LNCaP clone FGC (cell line): ENCODE measurements around the gene CARD10.

Experiments used
- DNase-seq: peaks from one replicate; pipeline ENCODE4 v3.0.0-alpha.2; 2011; ENCODE audit warnings: low read depth
- H3K4me3 ChIP-seq: 2 replicates; pipeline ENCODE4 v1.5.1; 2011; ENCODE audit warnings: mild to moderate bottlenecking, low read depth, low read length, control low read depth
- TF ChIP-seq, protein P1 (sequence below): IDR thresholded peaks from 2 replicates; pipeline ENCODE4 v1.5.1; 2012; ENCODE audit warnings: mild to moderate bottlenecking; ENCODE audit not compliant: control insufficient read depth, insufficient read depth; ENCODE audit errors: extremely low read depth

Gene CARD10

DNA sequence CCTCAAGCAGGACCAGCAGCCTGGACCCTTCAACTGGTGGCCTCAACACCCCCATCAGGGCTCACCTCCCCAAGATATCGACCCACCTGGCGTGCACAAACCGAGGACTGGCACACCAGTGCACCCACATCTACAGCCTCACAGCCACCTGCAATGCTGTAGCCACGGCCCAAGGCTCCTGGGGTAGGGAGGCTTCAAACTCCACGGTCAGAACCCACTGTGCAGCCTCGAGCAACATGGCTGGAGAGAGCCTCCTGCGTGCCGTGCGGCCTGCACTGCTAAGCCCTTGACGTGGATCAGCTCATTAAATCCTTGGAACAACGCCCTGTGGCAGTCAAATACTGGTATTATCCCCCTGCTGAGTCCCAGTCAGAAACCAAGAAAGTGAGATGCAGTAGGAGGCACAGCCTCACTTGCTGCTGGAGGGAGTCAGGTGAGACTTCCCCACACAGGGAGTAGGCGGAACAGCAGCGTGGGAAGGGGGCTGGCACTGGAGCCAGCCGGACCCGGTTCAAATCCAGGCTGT lies 4.6 kb downstream of the CARD10 start:
- DNase-seq = no peak
- no peak overlapping the region for H3K4me3 ChIP-seq
- TF ChIP-seq, protein P1, sequence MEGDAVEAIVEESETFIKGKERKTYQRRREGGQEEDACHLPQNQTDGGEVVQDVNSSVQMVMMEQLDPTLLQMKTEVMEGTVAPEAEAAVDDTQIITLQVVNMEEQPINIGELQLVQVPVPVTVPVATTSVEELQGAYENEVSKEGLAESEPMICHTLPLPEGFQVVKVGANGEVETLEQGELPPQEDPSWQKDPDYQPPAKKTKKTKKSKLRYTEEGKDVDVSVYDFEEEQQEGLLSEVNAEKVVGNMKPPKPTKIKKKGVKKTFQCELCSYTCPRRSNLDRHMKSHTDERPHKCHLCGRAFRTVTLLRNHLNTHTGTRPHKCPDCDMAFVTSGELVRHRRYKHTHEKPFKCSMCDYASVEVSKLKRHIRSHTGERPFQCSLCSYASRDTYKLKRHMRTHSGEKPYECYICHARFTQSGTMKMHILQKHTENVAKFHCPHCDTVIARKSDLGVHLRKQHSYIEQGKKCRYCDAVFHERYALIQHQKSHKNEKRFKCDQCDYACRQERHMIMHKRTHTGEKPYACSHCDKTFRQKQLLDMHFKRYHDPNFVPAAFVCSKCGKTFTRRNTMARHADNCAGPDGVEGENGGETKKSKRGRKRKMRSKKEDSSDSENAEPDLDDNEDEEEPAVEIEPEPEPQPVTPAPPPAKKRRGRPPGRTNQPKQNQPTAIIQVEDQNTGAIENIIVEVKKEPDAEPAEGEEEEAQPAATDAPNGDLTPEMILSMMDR = no peak

DNA sequence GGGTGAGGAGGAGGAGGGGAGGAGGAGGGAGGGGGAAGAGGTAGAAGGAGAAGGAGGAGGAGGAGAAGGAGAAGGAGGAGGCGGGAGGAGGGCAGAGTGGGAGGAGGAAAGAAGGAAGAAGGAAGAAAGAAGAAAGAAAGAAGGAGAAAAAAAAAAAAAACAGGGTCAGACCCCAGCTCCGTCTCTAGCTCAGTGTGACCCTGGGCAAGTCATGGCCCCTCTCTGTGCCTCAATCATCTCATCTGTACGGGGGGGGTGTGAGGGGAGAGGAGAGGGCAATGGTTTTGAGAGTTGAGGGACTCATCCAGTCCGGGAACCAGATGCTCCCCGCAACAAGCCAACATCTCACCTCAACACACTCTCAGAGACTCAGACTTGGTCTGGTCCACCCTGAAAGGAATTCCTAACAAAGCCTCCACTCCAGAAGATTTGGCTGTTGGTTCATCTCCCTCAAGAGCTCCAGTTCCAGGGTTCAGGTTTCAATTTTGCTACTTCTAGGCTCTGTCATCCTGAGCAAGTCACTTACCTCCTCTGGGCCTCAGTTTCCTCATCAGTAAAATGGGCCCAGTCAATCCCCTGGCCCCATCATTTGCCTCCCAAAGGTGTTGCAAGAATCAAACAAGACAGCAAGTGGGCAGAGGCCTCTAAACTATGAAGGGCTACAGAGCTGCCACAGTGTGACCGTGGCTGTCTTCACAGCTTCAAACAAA lies 7.7 kb downstream of the CARD10 start:
- H3K4me3 ChIP-seq = no peak overlapping the region
- TF ChIP-seq, protein P1 = no peak
- DNase-seq = no peak

DNA sequence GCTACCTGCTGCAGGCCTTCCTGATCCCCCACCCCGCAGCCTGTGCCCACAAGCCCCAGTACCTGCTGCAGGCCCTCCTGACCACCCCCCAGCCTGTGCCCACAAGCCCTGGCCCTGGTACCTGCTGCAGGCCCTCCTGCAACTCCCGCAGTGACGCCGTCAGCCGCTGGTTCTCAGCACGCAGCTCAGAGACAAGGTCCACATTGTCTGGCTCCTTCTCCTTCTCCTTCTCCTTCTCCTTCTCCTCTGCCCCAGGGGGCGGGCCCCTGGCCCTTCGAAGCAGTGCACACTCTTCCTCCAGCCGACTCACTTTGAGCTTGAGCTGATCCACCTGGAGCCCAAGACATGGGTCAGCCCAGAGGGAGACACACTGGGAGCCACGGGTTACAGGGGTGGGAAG lies 9.1 kb downstream of the CARD10 start:
- DNase-seq = no peak
- no peak overlapping the region for H3K4me3 ChIP-seq
- TF ChIP-seq, protein P1 = no peak

DNA sequence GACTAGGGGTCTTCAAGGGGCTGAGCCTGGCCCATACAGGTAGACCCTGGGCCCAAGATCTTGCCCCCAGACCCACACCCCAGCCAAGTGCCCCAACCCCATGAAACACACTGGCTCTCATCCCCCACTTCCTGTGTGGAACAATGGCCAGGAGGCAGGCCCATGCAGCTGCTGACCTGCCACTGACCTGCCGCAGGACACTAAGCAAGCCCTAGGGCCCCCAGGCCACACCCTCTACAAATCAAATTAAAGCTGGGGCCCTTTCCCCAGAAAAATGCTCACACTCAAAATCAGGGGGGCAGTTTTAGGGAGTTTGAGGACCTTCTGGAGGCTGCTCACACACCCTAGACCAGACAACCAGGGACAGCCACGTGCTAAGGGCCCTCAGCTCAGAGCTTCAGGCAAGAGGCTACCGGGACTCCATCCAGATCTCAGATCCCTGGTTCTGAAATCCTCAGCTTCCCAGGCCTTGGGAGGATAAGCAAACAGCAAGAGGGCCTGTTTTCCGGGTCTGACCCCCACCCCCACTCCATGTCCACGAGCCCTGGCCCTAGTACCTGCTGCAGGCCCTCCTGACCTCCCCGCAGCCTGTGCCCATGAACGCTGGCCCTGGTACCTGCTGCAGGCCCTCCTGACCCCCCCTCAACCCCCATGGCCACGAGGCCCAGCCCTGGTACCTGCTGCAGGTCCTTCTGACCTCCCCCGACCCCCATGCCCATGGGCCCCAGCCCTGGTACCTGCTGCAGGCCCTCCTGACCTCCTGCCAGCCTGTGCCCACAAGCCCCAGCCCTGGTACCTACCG lies 10.0 kb downstream of the CARD10 start:
- DNase-seq = no peak
- H3K4me3 ChIP-seq = no peak overlapping the region
- TF ChIP-seq, protein P1 = no peak

DNA sequence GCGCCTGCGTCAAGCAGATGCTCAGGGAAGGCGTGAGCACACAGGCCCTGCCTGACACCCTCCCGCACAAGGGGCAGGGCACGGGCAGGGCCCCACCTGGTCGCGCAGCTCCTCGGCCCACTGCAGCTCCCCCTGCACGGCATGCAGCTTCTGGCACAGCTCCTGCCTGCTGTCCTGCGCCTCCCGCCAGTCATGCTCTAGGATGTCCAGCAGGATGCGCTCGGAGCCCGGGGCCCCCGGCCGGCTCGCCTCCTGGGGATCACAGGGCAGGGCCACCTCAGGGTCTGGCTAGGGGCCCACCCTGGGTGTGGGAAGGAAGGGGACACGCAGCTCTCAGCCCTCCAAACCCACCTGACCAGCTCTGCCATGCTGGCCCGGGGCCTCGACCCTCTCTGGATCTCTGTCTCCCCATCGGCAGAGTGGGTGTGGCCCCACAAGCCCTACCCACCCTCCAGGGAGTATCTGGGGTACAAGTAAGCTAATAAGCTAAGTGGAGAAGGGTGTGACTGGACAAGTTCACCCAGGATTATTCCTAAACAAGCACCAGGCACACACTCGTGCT lies 10.7 kb downstream of the CARD10 start:
- H3K4me3 ChIP-seq = no peak overlapping the region
- no peak for DNase-seq
- TF ChIP-seq, protein P1 = no peak

DNA sequence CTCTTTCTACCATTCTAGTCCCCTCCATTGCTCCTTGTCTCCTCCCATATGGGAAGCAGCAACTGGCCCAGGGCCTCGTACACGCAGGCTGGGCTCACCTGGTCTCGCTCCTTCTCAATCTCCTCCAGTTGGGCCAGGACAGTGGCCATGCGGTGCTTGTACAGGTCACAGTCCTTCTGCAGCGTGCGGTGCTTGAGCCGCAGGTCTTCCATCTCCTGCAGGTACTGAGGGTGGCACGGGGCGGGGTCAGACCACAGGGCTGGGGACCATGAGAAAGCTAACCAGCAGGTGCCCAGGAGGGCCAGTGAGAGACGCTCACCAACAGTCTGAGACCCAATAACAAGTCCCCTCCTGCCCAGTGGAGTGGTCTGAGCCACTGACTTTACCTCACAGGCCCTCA lies 11.5 kb downstream of the CARD10 start:
- TF ChIP-seq, protein P1 = no peak

More for the DNA sequence above, 11.5 kb downstream of the CARD10 start:
- H3K4me3 ChIP-seq = no peak overlapping the region
- no peak for DNase-seq
